ENCODE data around the gene ARMC9. TPM values are rescaled to one million over a fixed set of nuclear protein-coding genes. Genes with fewer than 3 reads are reported as not detected.

Gene ARMC9
- total and polyA plus RNA-seq, 2 of the 13 experiments (the other 11 are each of a cell fraction or from before 2014, with no cell fraction given) = 9.1 to 12.8 TPM

- TF ChIP-seq ZBTB44 (CRISPR knock-in tag; IDR thresholded peaks at IDR 0.05) (no peak), CBX5 (CRISPR knock-in tag; IDR thresholded peaks at IDR 0.05; ENCODE audit: borderline replicate concordance) (no peak)
Measured at GRCh38 chr2:231270221-231271114, 72.0 kb downstream of the ARMC9 start (continued).

GRCh38 chr2:231272991-231273390 is 74.6 kb downstream of the ARMC9 start:
- H3K9ac ChIP-seq (ENCODE audit: insufficient read depth, low read depth, low read length) = no peak overlapping the region
- no peak overlapping the region for H3K4me3 ChIP-seq (replicated peaks in 1 of 3; ENCODE audit: insufficient read depth in 1 of 3, low read depth in 2 of 3, low read length in 3 of 3)
- no peak overlapping the region for H2AFZ ChIP-seq (ENCODE audit: low read length)
- intact Hi-C loops (cut with micrococcal nuclease; ENCODE audit: unreplicated experiment) (no loop called here), in situ Hi-C loops (cut with HindIII; ENCODE audit: extremely low pct_ligation_motif_present, low pct_unique_long_range_greater_than_20kb) (no loop called here)
- POLR2A ChIA-PET = no interaction called here
- 92% methylated on average over 4 of the region's 4 CpGs for WGBS (ENCODE audit: low lambda C conversion rate)
- H4K20me1 ChIP-seq (ENCODE audit: insufficient read depth, low read length) = no peaks in the 10 kb centered on the region
- no peaks in the 10 kb centered on the region for H3K9me3 ChIP-seq (ENCODE audit: low read length)
- peaks cover 3 to 33% of the 10 kb centered on the region in 2 experiments; a peak in 2 of 5 replicates for H3K36me3 ChIP-seq (replicated peaks in 1 of 2; ENCODE audit: control insufficient read depth in 1 of 2, insufficient read depth in 2 of 2, low read length in 2 of 2)
- ATAC-seq (no peak), DNase-seq (ENCODE audit: low spot score) (no peak), FAIRE-seq (no peak)
- TF ChIP-seq ZNF577 (CRISPR knock-in tag; IDR thresholded peaks at IDR 0.05; ENCODE audit: borderline replicate concordance, low read depth) (no peak), KLF6 (CRISPR knock-in tag; IDR thresholded peaks at IDR 0.05) (no peak), USF2 (IDR thresholded peaks at IDR 0.05; ENCODE audit: low read depth, low read length) (no peak), USF2 (CRISPR knock-in tag; IDR thresholded peaks at IDR 0.05; ENCODE audit: borderline replicate concordance) (no peak), ZNF3 (CRISPR knock-in tag; IDR thresholded peaks at IDR 0.05) (no peak), ZNF567 (CRISPR knock-in tag; IDR thresholded peaks at IDR 0.05; ENCODE audit: borderline replicate concordance) (no peak), ELF1 (CRISPR knock-in tag; IDR thresholded peaks at IDR 0.05) (no peak), ZNF609 (CRISPR knock-in tag; IDR thresholded peaks at IDR 0.05; ENCODE audit: borderline replicate concordance) (no peak), PCBP1 (IDR thresholded peaks at IDR 0.05; ENCODE audit: borderline replicate concordance, low read depth, low read length) (no peak), ZNF329 (CRISPR knock-in tag; IDR thresholded peaks at IDR 0.05; ENCODE audit: low read depth) (no peak), PPARG (CRISPR knock-in tag; conservative IDR thresholded peaks at IDR 0.05) (no peak), MYC (CRISPR knock-in tag; IDR thresholded peaks at IDR 0.05; ENCODE audit: borderline replicate concordance) (no peak)
- CTCF ChIA-PET (ENCODE audit: low intra/inter-chr PET ratio, low total read pairs) = no interaction called here
- BruUV-seq (replicated peaks) = no TSS peak
- no peak overlapping the region for H3K27ac ChIP-seq (ENCODE audit: extremely low read length, insufficient read depth, low read length)
- no peaks in the 10 kb centered on the region for H3K27me3 ChIP-seq (ENCODE audit: control insufficient read depth in 1 of 2, insufficient read depth in 2 of 2, low read length in 2 of 2)
- no peaks in the 10 kb centered on the region for H3K79me2 ChIP-seq (ENCODE audit: insufficient read depth, low read length)
- H3K4me2 ChIP-seq (ENCODE audit: low read depth, low read length) = no peak overlapping the region
- H3K4me1 ChIP-seq (ENCODE audit: insufficient read depth, low read length) = no peaks in the 10 kb centered on the region

Measured in HepG2 (cell line).